Mesenchymal stem cell (in vitro differentiated cells and primary cell): ENCODE data around the gene ARFRP1.

Source experiments
- DNase-seq: peaks from one replicate; pipeline ENCODE4 v3.0.0-alpha.2; 2013
- H2AFZ ChIP-seq: one replicate; pipeline ENCODE4 v1.6.1; 2013; ENCODE audit warnings: low read depth, mild to moderate bottlenecking, control low read depth, inconsistent platforms, low read length, moderate library complexity
- H2AK5ac ChIP-seq: 2 replicates; pipeline ENCODE4 v1.6.1; 2013; ENCODE audit warnings: low read length, moderate library complexity, mild to moderate bottlenecking, inconsistent platforms; ENCODE audit not compliant: severe bottlenecking
- H2BK120ac ChIP-seq: one replicate; pipeline ENCODE4 v1.6.1; 2013; ENCODE audit warnings: low read depth, mild to moderate bottlenecking, inconsistent platforms, low read length, moderate library complexity
- H2BK12ac ChIP-seq, 2 experiments: one replicate each; pipeline ENCODE4 v1.6.1; 2013; ENCODE audit warnings: inconsistent platforms in 2 of 2, low read length in 2 of 2, mild to moderate bottlenecking in 2 of 2, moderate library complexity in 2 of 2, control low read depth in 1 of 2
- H2BK15ac ChIP-seq: one replicate; pipeline ENCODE4 v1.6.1; 2013; ENCODE audit warnings: mild to moderate bottlenecking, low read depth, inconsistent platforms; ENCODE audit not compliant: poor library complexity, severe bottlenecking
- H2BK5ac ChIP-seq: 2 replicates; pipeline ENCODE4 v1.6.1; 2013; ENCODE audit warnings: low read depth, mild to moderate bottlenecking, low read length, control low read depth, inconsistent platforms; ENCODE audit not compliant: poor library complexity, severe bottlenecking
- H3K14ac ChIP-seq, 2 experiments: one replicate each; pipeline ENCODE4 v1.6.1; 2013; ENCODE audit warnings: inconsistent platforms in 2 of 2, low read length in 2 of 2, control low read depth in 1 of 2, mild to moderate bottlenecking in 1 of 2, moderate library complexity in 1 of 2
- H3K18ac ChIP-seq, 2 experiments: one replicate each; pipeline ENCODE4 v1.6.1; 2013; ENCODE audit warnings: inconsistent platforms in 2 of 2, low read length in 2 of 2, control low read depth in 1 of 2, low read depth in 1 of 2, mild to moderate bottlenecking in 1 of 2
- H3K23ac ChIP-seq, 2 experiments: one replicate each; pipeline ENCODE4 v1.6.1; 2013; ENCODE audit warnings: inconsistent platforms in 2 of 2, low read length in 2 of 2, mild to moderate bottlenecking in 2 of 2, moderate library complexity in 2 of 2, control low read depth in 1 of 2
- H3K27ac ChIP-seq: 2 replicates; pipeline ENCODE4 v1.5.1; 2013; ENCODE audit warnings: mild to moderate bottlenecking, moderate library complexity, low read length, control low read depth, inconsistent platforms; ENCODE audit not compliant: poor library complexity, severe bottlenecking
- H3K27me3 ChIP-seq, 2 experiments: 2 replicates each; pipeline versions ENCODE4 v1.6.1 to v1.7.0; 2013; ENCODE audit warnings: low read length in 2 of 2, mild to moderate bottlenecking in 2 of 2, moderate library complexity in 2 of 2, control low read depth in 1 of 2, inconsistent platforms in 1 of 2; ENCODE audit not compliant: control insufficient read depth in 1 of 2, insufficient read depth in 1 of 2
- H3K36me3 ChIP-seq, 2 experiments: 2 replicates each; pipeline versions ENCODE4 v1.6.1 to v1.7.0; 2013; ENCODE audit warnings: low read length in 2 of 2, control low read depth in 1 of 2, inconsistent platforms in 1 of 2, low read depth in 1 of 2, mild to moderate bottlenecking in 1 of 2; ENCODE audit not compliant: insufficient read depth in 2 of 2, control insufficient read depth in 1 of 2
- H3K4ac ChIP-seq, 2 experiments: one replicate each; pipeline ENCODE4 v1.6.1; 2013; ENCODE audit warnings: inconsistent platforms in 2 of 2, low read length in 2 of 2, mild to moderate bottlenecking in 2 of 2, moderate library complexity in 2 of 2, control low read depth in 1 of 2, low read depth in 1 of 2
- H3K4me1 ChIP-seq: 2 replicates; pipeline ENCODE4 v1.6.1; 2013; ENCODE audit warnings: low read depth, low read length, control low read depth; ENCODE audit not compliant: control insufficient read depth, insufficient read depth
- H3K4me2 ChIP-seq: 2 replicates; pipeline ENCODE4 v1.6.1; 2013; ENCODE audit warnings: low read length, mild to moderate bottlenecking, inconsistent platforms; ENCODE audit not compliant: poor library complexity, severe bottlenecking
- H3K4me3 ChIP-seq, 2 experiments: 2 replicates each; pipeline versions ENCODE4 v1.5.1 to v1.7.0; 2013; ENCODE audit warnings: low read length in 2 of 2, mild to moderate bottlenecking in 2 of 2, control low read depth in 1 of 2, low read depth in 1 of 2; ENCODE audit not compliant: insufficient read depth in 1 of 2
- H3K79me1 ChIP-seq: replicated peaks from 2 replicates; pipeline ENCODE4 v1.6.1; 2013; ENCODE audit warnings: mild to moderate bottlenecking, control low read depth, low read length, inconsistent platforms; ENCODE audit not compliant: poor library complexity, severe bottlenecking
- H3K9ac ChIP-seq: 2 replicates; pipeline ENCODE4 v1.7.0; 2013; ENCODE audit warnings: mild to moderate bottlenecking, low read length, moderate library complexity
- H3K9me3 ChIP-seq: 2 replicates; pipeline ENCODE4 v1.7.0; 2013; ENCODE audit warnings: mild to moderate bottlenecking, low read length; ENCODE audit not compliant: control insufficient read depth
- H4K8ac ChIP-seq: one replicate; pipeline ENCODE4 v1.6.1; 2013; ENCODE audit warnings: inconsistent platforms, mild to moderate bottlenecking, low read length, moderate library complexity
- H4K91ac ChIP-seq: one replicate; pipeline ENCODE4 v1.6.1; 2013; ENCODE audit warnings: mild to moderate bottlenecking, low read length, inconsistent platforms
- WGBS: methylation state at CpG from one replicate; pipeline ENCODE4 v1.1.7; 2013; ENCODE audit warnings: mixed read lengths; 5-methylcytosine and 5-hydroxymethylcytosine counted together

Gene ARFRP1

GRCh38 chr20:63740627-63741353, 33.0 kb upstream of the ARFRP1 start:
- Histone ChIP-seq H3K27ac (peak overlapping the region; percentile 95), H3K4me1 (peaks cover 40% of the 10 kb centered on the region), H3K4ac (peak overlapping the region; percentile 60 to 66), H3K9me3 (no peaks in the 10 kb centered on the region), H3K9ac (peak overlapping the region; percentile 88), H3K79me1 (peaks cover 9% of the 10 kb centered on the region), H2BK120ac (peak overlapping the region; percentile 90), H2AK5ac (peak overlapping the region; percentile 80), H3K36me3 (peaks cover 34 to 64% of the 10 kb centered on the region in 2 experiments), H4K91ac (peak overlapping the region; percentile 90), H3K18ac (peak overlapping the region; percentile 89 to 93), H2BK15ac (peak overlapping the region; percentile 52), H3K4me2 (peak overlapping the region; percentile 75), H2AFZ (peak overlapping the region; percentile 42), H2BK5ac (peak overlapping the region; percentile 84), H3K27me3 (no peaks in the 10 kb centered on the region), H3K14ac (peak overlapping the region in 1 of 2 experiments; percentile 94), H3K23ac (peak overlapping the region in 1 of 2 experiments; percentile 93), H3K4me3 (peak overlapping the region; percentile 78 to 86), H4K8ac (peak overlapping the region; percentile 66), H2BK12ac (peak overlapping the region; percentile 14 to 45)
- WGBS, result under 1% methylated on average over 22 of the region's 29 CpGs
- peak; percentile 93 for DNase-seq

GRCh38 chr20:63740070-63740626, 32.4 kb upstream of the ARFRP1 start:
- H2BK5ac ChIP-seq, result peak overlapping the region; percentile 84
- no peaks in the 10 kb centered on the region for H3K9me3 ChIP-seq
- WGBS, result 1% methylated on average over 38 of the region's 80 CpGs
- peak overlapping the region; percentile 14 to 25 for H2BK12ac ChIP-seq
- peak overlapping the region; percentile 80 for H2AK5ac ChIP-seq
- peak overlapping the region; percentile 90 for H4K91ac ChIP-seq
- H3K4me2 ChIP-seq, result peak overlapping the region; percentile 75
- peak overlapping the region; percentile 60 to 80 for H3K4ac ChIP-seq
- peak overlapping the region; percentile 67 for H4K8ac ChIP-seq
- H3K18ac ChIP-seq, result peak overlapping the region; percentile 89 to 93
- peaks cover 40% of the 10 kb centered on the region for H3K4me1 ChIP-seq
- H3K14ac ChIP-seq, result peak overlapping the region in 1 of 2 experiments; percentile 94
- H3K4me3 ChIP-seq, result peak overlapping the region; percentile 78 to 86
- peak overlapping the region; percentile 88 for H3K9ac ChIP-seq
- peak overlapping the region; percentile 52 for H2BK15ac ChIP-seq
- peak overlapping the region; percentile 95 for H3K27ac ChIP-seq
- H3K79me1 ChIP-seq, result peaks cover 9% of the 10 kb centered on the region
- H3K36me3 ChIP-seq, result peaks cover 39 to 65% of the 10 kb centered on the region in 2 experiments
- H2AFZ ChIP-seq, result no peak overlapping the region
- peak; percentile 38 for DNase-seq
- H3K27me3 ChIP-seq, result no peaks in the 10 kb centered on the region
- peak overlapping the region; percentile 90 for H2BK120ac ChIP-seq
- H3K23ac ChIP-seq, result peak overlapping the region; percentile 21 to 93

- H3K4me1 ChIP-seq, result peaks cover 40% of the 10 kb centered on the region
- peak within 1 kb of the TSS; percentile 80 to 81 for H3K4ac ChIP-seq
- peak within 1 kb of the TSS; percentile 82 for H2BK15ac ChIP-seq
- H3K9ac ChIP-seq, result peak within 1 kb of the TSS; percentile 88
- peak within 1 kb of the TSS; percentile 89 to 93 for H3K18ac ChIP-seq
- peak within 1 kb of the TSS in 1 of 2 experiments; percentile 94 for H3K14ac ChIP-seq
- H3K4me2 ChIP-seq, result peak within 1 kb of the TSS; percentile 85
- peak within 1 kb of the TSS; percentile 36 for H2AFZ ChIP-seq
- H2BK12ac ChIP-seq, result peak within 1 kb of the TSS; percentile 15 to 50
- H2BK5ac ChIP-seq, result peak within 1 kb of the TSS; percentile 84
- H3K23ac ChIP-seq, result peak within 1 kb of the TSS; percentile 46 to 93
- H3K27me3 ChIP-seq, result no peaks in the 10 kb centered on the region
- H4K8ac ChIP-seq, result peak within 1 kb of the TSS; percentile 67
- peak within 1 kb of the TSS; percentile 90 for H2BK120ac ChIP-seq
- DNase-seq, result peak; percentile 74
- H3K9me3 ChIP-seq, result no peaks in the 10 kb centered on the region
- H4K91ac ChIP-seq, result peak within 1 kb of the TSS; percentile 90
- peaks cover 9% of the 10 kb centered on the region for H3K79me1 ChIP-seq
- 2% methylated on average over 46 of the region's 136 CpGs for WGBS
- peaks cover 43 to 67% of the 10 kb centered on the region in 2 experiments for H3K36me3 ChIP-seq
- H3K27ac ChIP-seq, result peak within 1 kb of the TSS; percentile 95
- peak within 1 kb of the TSS; percentile 78 to 86 for H3K4me3 ChIP-seq
- H2AK5ac ChIP-seq, result peak within 1 kb of the TSS; percentile 80
Measured at GRCh38 chr20:63739130-63740069, 31.6 kb upstream of the ARFRP1 start, which contains the start of gene SLC2A4RG. Gene SLC2A4RG, plus strand, starts transcription at chr20:63739776. Its CDS starts 137 bp downstream, at chr20:63739913.
